GM12878 (cell line): Measurements from ENCODE around the gene USP16. TPM values are rescaled to one million over a fixed set of nuclear protein-coding genes. Genes with fewer than 3 reads are reported as not detected.

Experiments
- CBX3 ChIP-seq: fragments of 200-600 bp; sonication (generic); IDR thresholded peaks from 2 replicates; pipeline ENCODE4 v1.6.1; 2016; ENCODE audit warnings: low read depth, borderline replicate concordance
- CREB1 ChIP-seq: IDR thresholded peaks from 2 replicates; pipeline ENCODE4 v1.6.1; 2012; ENCODE audit warnings: low read depth, mild to moderate bottlenecking, inconsistent platforms
- E4F1 ChIP-seq: fragments of 450-650 bp; IDR thresholded peaks from 2 replicates; pipeline ENCODE4 v1.6.1; 2018; ENCODE audit warnings: borderline replicate concordance, mild to moderate bottlenecking; ENCODE audit not compliant: partially characterized antibody
- EZH2 ChIP-seq: IDR thresholded peaks from 2 replicates; pipeline ENCODE4 v1.6.1; 2012; ENCODE audit warnings: low read depth, mild to moderate bottlenecking, control low read depth, inconsistent platforms, low read length, borderline replicate concordance; ENCODE audit not compliant: control insufficient read depth
- JUNB ChIP-seq: IDR thresholded peaks from 2 replicates; pipeline ENCODE4 v1.6.1; 2016; ENCODE audit warnings: antibody characterized with exemption, mild to moderate bottlenecking
- KAT2A ChIP-seq: conservative IDR thresholded peaks from 2 replicates; pipeline ENCODE4 v1.6.1; 2011; ENCODE audit warnings: low read depth, low read length; ENCODE audit not compliant: control insufficient read depth
- NR2F1 ChIP-seq: fragments of 450-650 bp; conservative IDR thresholded peaks from 2 replicates; pipeline ENCODE4 v1.6.1; 2017; ENCODE audit warnings: mild to moderate bottlenecking
- PKNOX1 ChIP-seq: fragments of 450-650 bp; IDR thresholded peaks from 2 replicates; pipeline ENCODE4 v1.6.1; 2016; ENCODE audit warnings: mild to moderate bottlenecking
- RELB ChIP-seq: fragments of 450-650 bp; IDR thresholded peaks from 2 replicates; pipeline ENCODE4 v1.6.1; 2017; ENCODE audit warnings: low read depth, mild to moderate bottlenecking, moderate library complexity
- SIN3A ChIP-seq: IDR thresholded peaks from 2 replicates; pipeline ENCODE4 v1.6.1; 2012; ENCODE audit warnings: low read depth, low read length, improper control_type of control experiment
- SIX5 ChIP-seq: IDR thresholded peaks from 2 replicates; pipeline ENCODE4 v1.6.1; 2011; ENCODE audit warnings: mild to moderate bottlenecking, low read depth, low read length, moderate library complexity; ENCODE audit not compliant: severe bottlenecking
- TCF12 ChIP-seq: IDR thresholded peaks from 2 replicates; pipeline ENCODE4 v1.6.1; 2011; ENCODE audit warnings: low read depth, mild to moderate bottlenecking, low read length
- ZNF24 ChIP-seq: fragments of 450-650 bp; IDR thresholded peaks from 2 replicates; pipeline ENCODE4 v1.6.1; 2017; ENCODE audit warnings: antibody characterized with exemption, mild to moderate bottlenecking
- polyA plus RNA-seq, 11 experiments: library from polyadenylated mRNA; depleted of rRNA in 4 of 11; unstranded in 6 of 11; stranded (reverse) in 5 of 11; fragments of >200 nt; fragmentation: Nextera tagmentation in 4 of 11; fragmentation: Illumina TruSeq in 1 of 11; extraction: Ambion mirVana in 4 of 11; extraction: Trizol in 1 of 11; gene quantifications; 1 replicate in 1 of 11; 2 replicates in 10 of 11; pipeline versions ENCODE4 v1.2.1 to v1.2.3, GENCODE V29; 2011 to 2016; ENCODE audit warnings: inconsistent platforms in 2 of 11, missing spikeins in 2 of 11, low read depth in 1 of 11
- total RNA-seq, 4 experiments: library from RNA; depleted of rRNA in 3 of 4; stranded (reverse); fragments of >200 nt in 3 of 4; fragmentation: Illumina TruSeq in 1 of 4; extraction: Trizol in 1 of 4; gene quantifications; 2 replicates each; pipeline versions ENCODE4 v1.2.1 to v1.2.3, GENCODE V29; 2013 to 2021

The USP16 gene
- total and polyA plus RNA-seq, 10 of the 15 experiments (the other 5 are each of a cell fraction or from before 2014, with no cell fraction given), result 29.5 to 68.7 (median 52.3) TPM

GRCh38 chr21:29073222-29074006, 48.9 kb downstream of the USP16 start, which contains the start of gene CCT8 (continued):
- TF ChIP-seq SIN3A, result peak; percentile 83
- 0 out of 2 replicates have a peak, but pooled peaks have one; percentile 43 for TF ChIP-seq NR2F1
- no peak for TF ChIP-seq EZH2
- peak; percentile 72; the same call in 1 of the 2 replicates for TF ChIP-seq CREB1
- TF ChIP-seq KAT2A, result no peak; the same call in 1 of the 2 replicates
- TF ChIP-seq TCF12, result peak; percentile 71; the same call in 1 of the 2 replicates
- no peak for TF ChIP-seq ZNF24
- TF ChIP-seq RELB, result peak; percentile 87
- peak; percentile 72 for TF ChIP-seq E4F1
- TF ChIP-seq CBX3, result no peak
- TF ChIP-seq JUNB, result no peak
- TF ChIP-seq PKNOX1, result peak; percentile 53
- TF ChIP-seq SIX5, result peak; percentile 45
